Stimulated activated CD4-positive, alpha-beta T cell treated with anti-CD3 and anti-CD28 coated beads, Interleukin-1b, Interleukin-23, amount 100 ng/mL, for 4 hours (primary cell): ENCODE measurements around the gene RNF31.

Experiments used
- DNase-seq, 2 donors: peaks; one replicate each; pipeline ENCODE4 v3.0.0-alpha.2; 2020; ENCODE audit warnings: low read depth in 2 of 2

Gene RNF31

DNA sequence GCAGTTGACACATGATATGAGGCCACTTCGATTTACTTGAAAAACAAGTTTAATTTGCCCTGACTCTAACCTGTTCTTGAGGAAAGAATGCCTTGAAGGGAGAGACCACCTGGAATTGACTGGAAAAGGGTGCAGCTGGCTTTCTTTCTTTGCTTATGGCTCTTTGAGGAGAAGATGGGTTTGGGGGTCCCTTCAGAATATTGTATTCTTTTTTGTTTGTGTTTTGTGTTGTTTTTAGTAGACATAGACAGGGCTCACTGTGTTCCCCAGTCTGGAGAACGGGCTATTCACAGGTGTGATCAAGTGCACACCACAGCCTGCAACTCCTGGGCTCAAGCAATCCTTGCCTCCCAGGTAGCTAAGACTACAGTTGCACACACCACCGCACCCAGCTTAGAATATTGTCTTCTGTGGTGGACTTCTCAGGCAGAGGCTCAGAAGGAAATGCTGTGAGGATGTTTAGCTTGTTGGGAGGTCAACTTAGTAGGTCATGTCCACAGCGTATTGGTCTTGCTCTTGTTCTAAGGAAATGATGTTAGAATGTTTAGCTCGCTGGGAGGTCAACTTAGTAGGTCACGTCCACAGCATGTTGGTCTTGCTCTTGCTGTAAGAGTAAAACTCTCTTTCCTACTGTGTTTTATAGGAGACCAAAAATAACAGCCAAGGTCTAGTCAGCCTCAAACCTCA, 31.0 kb upstream of the RNF31 start:
- DNase-seq: no peak

DNA sequence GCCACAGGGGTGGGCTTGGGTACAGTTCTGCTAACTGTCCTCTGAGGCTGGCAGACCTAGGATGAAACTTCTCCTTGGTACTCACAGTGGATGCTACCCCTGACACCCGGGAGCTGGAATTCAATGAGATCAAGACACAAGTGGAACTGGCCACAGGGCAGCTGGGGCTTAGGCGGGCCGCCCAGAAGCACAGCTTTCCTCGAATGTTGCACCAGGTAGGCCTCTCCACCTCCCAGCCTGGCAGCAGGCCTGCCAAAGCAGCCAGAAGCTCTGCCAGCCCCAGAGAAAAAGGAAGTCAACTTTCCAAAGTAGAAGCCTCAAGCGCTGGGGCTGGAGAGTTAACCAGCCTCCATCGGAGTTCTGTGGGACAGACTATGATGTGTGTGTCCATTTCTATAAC, 30.1 kb upstream of the RNF31 start:
- no peak for DNase-seq

DNA sequence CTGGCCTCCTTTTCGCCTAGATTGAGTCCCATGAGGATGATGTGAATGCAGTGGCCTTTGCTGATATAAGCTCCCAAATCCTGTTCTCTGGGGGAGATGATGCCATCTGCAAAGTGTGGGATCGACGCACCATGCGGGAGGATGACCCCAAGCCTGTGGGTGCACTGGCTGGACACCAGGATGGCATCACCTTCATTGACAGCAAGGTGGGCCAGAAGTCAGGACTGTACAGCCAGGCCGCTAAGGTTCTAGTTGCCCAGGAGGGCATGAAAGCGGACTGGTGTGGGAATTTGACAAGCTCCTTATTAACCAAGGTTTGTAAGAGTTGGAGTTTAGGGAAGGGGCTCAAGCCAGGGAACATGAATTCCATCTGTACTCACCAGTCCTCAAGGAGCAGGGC, 27.6 kb upstream of the RNF31 start:
- no peak for DNase-seq

- DNase-seq: no peak
Measured at GRCh38 chr14:24121210-24121609, 26.1 kb upstream of the RNF31 start.

DNA sequence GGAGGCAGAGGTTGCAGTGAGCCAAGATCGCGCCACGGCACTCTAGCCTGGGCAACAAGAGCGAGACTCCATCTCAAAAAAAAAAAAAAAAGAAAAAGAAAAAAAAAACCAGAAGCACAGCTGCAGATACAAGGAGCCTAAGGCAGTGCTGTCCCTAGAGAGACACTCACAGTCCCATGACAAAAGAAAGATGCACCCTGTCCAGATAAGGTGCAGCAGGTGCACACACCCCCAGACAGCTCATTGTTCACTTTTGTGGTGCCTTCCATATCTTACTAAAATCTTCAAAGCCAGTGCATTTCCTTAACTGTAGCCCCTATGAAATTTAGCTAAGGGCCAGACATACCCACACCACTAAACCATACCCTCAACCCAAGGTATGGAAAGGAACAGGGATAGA, 24.9 kb upstream of the RNF31 start:
- DNase-seq: no peak

DNA sequence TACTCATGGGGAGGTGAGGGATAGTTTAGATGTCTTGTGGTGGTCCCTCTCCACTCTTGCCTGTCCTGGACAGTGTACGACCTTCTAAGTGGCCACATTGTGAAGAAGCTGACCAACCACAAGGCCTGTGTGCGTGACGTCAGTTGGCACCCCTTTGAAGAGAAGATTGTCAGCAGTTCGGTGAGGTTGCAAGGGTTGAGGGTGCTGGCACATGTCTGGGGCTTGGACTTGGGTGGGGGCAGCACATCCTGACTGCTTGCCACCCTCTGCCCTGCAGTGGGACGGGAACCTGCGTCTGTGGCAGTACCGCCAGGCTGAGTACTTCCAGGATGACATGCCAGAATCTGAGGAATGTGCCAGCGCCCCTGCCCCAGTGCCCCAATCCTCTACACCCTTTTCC, 24.4 kb upstream of the RNF31 start:
- no peak for DNase-seq

DNA sequence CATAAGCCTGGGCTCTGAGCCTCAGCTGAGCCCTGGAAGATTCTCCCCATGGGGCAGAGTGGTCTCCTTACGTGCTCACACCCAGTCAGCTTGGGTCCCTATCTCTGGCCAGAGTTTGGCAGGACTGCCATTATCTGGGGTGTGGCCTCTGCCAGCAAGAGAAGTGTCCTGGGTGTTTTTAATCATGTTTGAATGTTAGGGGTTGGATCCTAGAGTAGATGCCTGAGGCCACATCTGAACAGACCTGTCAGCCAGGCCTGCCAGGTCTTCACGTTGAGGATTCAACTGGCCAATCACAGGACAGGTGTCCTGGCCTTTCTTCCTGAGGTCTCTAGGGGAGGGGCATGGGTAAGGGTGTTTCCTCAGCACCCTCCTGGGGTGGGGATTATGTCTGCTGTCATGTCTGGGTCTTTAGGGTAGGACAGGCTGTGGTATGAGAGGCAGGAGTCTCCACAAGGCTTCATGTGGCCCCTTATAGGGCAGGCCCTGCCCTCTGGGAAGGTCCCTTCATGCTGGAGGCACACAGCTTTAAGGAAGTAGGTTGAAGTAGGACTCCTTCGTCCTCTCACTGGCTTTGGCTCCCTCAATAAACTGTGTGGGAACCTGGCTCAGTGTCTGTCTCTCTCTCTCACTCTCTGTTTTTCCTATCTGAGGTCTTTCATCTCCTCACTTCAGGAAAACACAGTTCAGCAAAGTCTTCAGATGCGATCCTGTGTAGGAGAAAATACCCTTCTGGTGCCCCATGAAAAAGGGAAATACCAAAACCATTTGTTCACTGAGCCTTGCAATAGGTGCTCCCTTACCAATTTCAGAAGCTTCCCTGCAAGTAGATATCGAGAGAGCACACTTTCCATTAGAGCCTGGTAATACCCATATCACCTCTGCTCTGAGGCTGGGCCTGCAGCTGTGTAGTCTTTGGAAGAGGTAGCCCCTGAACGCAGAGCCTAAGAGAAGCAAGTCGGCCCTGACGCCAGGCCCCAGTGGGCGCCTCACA, 23.6 kb upstream of the RNF31 start:
- DNase-seq: no peak

DNA sequence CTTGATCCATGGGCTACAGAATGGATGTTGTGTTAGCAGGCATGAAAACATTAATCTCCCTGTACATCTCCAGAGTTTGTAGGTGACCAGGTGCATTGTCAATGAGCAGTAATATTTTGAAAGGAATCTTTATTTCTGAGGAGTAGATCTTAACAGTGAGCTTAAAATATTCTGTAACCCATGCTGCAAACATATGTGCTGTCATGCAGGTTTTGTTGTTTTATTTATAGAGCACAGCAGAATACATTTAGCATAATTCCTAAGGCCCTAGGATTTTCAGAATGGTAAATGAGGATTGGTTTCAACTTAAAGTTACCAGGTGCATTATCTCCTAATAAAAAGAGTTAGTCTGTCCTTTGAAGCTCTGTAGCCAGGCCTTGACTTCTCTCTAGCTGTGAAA, 20.4 kb upstream of the RNF31 start:
- DNase-seq: no peak

- DNase-seq: no peak
Measured at GRCh38 chr14:24127673-24128072, 19.6 kb upstream of the RNF31 start.

GRCh38 chr14:24129410-24129998, 17.8 kb upstream of the RNF31 start:
- DNase-seq: no peak

DNA sequence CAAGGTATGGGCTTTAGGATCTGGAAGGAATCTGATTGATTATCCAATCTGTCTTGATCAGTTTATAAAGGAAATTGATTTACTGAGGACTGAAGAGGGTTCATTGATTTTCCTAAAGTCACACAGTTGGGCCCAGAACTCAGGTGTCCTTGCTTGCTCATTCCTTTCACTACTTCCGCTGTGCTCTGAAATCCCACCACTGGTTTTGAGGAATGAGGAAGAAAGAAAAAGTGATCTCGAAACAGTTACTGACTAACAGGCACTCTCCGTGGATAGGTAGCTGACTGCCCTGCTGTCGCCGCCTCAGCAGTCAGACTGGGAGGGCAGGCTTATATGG, 16.9 kb upstream of the RNF31 start, which contains the start of gene FITM1:
Gene FITM1, plus strand, starts transcription at position 280 of the 337 bp plus-strand sequence. CDS start 905 bp downstream, outside the sequence.
- no peak for DNase-seq

DNA sequence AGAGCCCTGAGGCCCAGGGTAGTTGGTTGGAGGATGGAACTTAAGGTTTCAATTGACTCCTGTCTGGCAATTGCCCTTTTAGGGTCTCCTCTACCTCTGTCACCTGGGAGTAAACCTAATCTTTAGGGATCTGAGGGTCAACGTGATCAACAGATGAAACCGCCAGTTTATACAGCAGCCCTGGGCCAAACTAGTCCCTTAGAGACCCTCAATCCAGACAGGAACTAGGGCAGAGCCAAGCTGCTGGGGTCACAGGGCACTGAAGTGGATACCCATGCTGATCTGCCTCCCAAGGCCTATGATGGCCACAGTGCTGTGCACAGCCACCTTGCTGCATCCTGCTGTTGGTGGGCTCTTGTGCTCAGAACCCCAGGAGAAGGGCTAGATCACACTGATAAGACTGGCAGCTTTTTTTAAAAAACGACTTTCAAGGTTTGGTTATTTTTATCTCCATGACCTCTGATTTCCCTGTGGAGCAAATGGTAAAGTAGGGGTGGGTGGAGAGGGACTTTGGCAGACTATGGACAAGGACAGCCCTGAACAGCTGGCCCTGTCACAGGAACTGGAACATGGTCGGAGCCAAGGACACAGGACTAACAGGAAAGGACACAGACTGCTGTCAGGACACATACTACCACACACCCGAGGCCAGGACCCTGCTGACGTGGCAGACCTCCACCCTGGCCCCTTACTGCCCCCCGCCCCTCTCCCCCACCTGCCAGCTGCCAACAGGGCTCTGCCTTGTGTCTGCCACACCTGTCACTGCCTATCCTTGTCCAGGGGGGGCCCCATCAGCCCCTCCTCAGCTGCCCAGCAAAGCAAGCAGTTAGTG, 16.4 kb upstream of the RNF31 start:
- no peak for DNase-seq

DNA sequence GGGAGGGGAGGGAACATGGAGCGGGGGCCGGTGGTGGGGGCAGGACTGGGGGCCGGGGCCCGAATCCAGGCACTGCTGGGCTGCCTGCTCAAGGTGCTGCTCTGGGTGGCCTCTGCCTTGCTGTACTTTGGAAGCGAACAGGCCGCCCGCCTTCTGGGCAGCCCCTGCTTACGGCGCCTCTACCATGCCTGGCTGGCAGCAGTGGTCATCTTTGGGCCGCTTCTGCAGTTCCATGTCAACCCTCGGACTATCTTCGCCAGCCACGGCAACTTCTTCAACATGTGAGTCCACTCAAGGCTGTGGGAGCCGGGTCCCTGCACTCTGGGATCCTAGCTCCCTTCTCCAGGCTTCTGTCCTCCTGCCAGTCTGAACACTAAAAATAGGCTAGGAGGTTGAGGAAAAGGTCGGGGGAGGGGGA, 15.7 kb upstream of the RNF31 start:
- no peak for DNase-seq

- peak in 1 of 2 donors; percentile 27 for DNase-seq
Measured at GRCh38 chr14:24132061-24132685, 15.1 kb upstream of the RNF31 start.

GRCh38 chr14:24132976-24133375, 14.3 kb upstream of the RNF31 start:
- no peak for DNase-seq

GRCh38 chr14:24133735-24134134, 13.6 kb upstream of the RNF31 start:
- DNase-seq: no peak

DNA sequence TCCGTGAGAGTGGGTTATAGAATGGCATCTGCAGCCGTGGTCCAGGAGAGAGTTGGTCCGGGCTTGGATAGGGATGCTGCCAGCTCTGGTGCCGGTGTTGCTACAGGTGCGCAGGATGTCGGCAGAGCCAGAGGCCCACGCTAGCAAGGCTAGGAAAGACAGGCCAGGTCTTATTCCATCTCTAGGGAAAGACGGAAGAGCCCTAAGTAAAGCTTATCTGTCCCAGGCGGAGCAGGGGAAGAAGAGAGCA, 11.8 kb upstream of the RNF31 start:
- no peak for DNase-seq

DNA sequence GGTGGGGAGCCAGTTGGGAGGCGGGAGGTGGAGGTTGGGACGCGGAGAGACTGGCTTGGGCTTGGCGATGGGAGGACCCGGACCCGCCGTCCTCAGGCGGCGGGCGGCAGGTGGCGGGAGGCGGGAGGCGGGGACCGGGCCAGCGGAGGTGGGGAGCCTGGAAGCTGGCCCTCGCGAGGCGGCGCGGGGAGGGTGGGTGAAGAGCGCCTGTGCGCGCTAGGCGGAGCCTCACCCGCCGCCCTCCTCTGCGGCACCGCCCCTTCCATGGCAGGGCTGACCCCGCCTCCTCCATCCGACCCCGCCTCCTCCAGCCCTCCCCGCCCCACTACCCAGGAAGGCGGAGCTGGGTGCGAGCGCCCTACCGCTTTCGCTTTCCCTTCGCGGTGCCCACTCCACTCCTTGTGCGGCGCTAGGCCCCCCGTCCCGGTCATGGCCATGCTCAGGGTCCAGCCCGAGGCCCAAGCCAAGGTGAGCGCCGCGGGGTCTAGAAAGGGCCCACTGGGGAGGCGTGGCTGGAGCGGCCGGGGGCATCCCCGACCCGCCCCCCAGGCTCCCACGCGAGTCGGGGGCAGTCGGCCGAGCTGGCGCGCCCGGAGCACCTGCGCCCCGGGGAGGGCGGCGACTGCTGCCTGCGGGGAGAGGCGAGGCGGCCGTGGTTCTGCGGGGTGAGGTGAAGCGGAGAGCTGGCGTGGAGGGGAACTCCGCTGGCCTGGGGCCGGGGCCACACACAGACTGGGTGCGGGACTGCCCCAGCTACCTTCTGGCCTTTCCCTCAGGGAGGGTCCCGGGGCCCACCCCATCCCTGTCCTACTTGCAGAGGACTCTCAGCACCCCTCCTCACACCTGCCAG, 11.2 kb upstream of the RNF31 start, which contains the start of gene PSME1:
Gene PSME1, plus strand, starts transcription at position 361 of the 850 bp plus-strand sequence. Its CDS starts 69 bp downstream, at position 430.
- DNase-seq: peak; percentile 94

DNA sequence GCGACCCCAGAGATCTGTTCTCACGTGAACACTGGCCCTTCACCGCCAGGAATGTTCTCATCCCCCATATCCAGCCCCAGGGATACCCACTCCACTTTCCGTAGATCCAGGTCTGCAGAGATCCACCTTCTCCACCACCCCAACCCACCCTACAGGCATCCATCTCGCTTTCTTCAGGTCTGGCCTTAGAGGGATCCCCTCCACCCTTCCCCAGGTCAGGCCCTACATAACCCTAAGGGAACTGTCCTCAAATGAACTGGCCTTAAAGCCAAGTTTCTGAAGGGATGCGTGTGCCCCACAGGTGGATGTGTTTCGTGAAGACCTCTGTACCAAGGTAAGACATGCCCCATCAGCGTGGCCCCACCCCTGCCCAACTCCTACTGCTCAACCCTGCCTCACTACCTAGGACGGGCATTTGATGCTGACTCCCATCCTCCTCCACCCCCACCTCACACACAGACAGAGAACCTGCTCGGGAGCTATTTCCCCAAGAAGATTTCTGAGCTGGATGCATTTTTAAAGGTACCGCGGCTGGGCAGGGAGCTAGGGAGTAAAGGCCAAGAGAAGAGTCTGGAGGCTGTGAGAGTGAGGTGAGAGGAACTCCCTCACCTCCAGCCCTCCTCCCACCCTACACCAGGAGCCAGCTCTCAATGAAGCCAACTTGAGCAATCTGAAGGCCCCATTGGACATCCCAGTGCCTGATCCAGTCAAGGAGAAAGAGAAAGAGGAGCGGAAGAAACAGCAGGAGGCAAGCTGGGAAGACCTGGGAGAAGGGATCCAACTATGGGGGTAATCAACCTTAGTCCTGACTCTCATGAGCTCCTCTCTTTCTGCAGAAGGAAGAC, 10.4 kb upstream of the RNF31 start:
- no peak for DNase-seq
